C4-2B (cell line): ENCODE measurements around the gene BCL7A.

Experiments
- ZFX ChIP-seq: fragments of 450-650 bp; IDR thresholded peaks from 2 replicates; pipeline ENCODE4 v1.6.1; 2017
- TF ChIP-seq, protein P1 (sequence below): fragments of 450-650 bp; conservative IDR thresholded peaks from 2 replicates; pipeline ENCODE4 v1.5.1; 2017; ENCODE audit warnings: mild to moderate bottlenecking

- TF ChIP-seq, protein P1, sequence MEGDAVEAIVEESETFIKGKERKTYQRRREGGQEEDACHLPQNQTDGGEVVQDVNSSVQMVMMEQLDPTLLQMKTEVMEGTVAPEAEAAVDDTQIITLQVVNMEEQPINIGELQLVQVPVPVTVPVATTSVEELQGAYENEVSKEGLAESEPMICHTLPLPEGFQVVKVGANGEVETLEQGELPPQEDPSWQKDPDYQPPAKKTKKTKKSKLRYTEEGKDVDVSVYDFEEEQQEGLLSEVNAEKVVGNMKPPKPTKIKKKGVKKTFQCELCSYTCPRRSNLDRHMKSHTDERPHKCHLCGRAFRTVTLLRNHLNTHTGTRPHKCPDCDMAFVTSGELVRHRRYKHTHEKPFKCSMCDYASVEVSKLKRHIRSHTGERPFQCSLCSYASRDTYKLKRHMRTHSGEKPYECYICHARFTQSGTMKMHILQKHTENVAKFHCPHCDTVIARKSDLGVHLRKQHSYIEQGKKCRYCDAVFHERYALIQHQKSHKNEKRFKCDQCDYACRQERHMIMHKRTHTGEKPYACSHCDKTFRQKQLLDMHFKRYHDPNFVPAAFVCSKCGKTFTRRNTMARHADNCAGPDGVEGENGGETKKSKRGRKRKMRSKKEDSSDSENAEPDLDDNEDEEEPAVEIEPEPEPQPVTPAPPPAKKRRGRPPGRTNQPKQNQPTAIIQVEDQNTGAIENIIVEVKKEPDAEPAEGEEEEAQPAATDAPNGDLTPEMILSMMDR: no peak
- no peak for TF ChIP-seq ZFX
These were observed 5.1 kb downstream of the BCL7A start for GRCh38 chr12:122026706-122027333.
